HUES64 (cell line): ENCODE measurements around the gene DBN1.
"Not testable (repeated sequence)": the region's sequence is repeated elsewhere in the genome, so short reads cannot be mapped to it uniquely, and the experiment has no call there.

Experiments
- H3K27ac ChIP-seq: 2 replicates; pipeline ENCODE4 v1.7.0; 2013; ENCODE audit warnings: low read depth, low read length, inconsistent platforms
- H3K27me3 ChIP-seq: 2 replicates; pipeline ENCODE4 v1.6.1; 2013; ENCODE audit warnings: mild to moderate bottlenecking, low read length; ENCODE audit not compliant: insufficient read depth
- H3K36me3 ChIP-seq: 2 replicates; pipeline ENCODE4 v1.6.1; 2013; ENCODE audit warnings: mild to moderate bottlenecking, low read length; ENCODE audit not compliant: insufficient read depth
- H3K4me1 ChIP-seq: 2 replicates; pipeline ENCODE4 v1.6.1; 2013; ENCODE audit warnings: mild to moderate bottlenecking, low read length, moderate library complexity; ENCODE audit not compliant: insufficient read depth
- H3K4me3 ChIP-seq: 2 replicates; pipeline ENCODE4 v1.5.1; 2013; ENCODE audit warnings: mild to moderate bottlenecking, low read length, moderate library complexity
- H3K9ac ChIP-seq: 2 replicates; pipeline ENCODE4 v1.6.1; 2013; ENCODE audit warnings: mild to moderate bottlenecking, low read depth, low read length
- H3K9me3 ChIP-seq: 2 replicates; pipeline ENCODE4 v1.6.1; 2013; ENCODE audit warnings: low read depth, low read length; ENCODE audit not compliant: insufficient read depth
- WGBS: fragments of 150-250, 120-280 bp; methylation state at CpG from one replicate; pipeline ENCODE4 v1.1.7; 2013; ENCODE audit warnings: missing lambda C conversion rate; 5-methylcytosine and 5-hydroxymethylcytosine counted together

DBN1 gene

DNA sequence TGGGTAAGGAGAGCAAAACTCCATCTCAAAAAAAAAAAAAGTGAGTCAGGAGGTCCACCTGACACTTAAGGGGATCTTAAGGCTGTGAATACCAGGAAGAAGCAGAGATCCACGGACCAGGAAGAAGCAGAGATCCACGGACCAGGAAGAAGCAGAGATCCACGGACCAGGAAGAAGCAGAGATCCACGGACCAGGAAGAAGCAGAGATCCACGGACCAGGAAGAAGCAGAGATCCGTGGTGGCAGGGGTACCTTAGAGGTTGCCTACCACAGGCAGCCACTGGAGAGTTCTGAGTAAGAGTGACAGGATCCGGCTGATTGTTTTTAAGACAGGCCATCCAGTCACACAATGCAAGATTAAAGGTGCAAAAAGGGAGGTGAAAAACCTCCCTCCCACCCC, 53.0 kb downstream of the DBN1 start:
- WGBS = 86% methylated on average over 7 of the region's 7 CpGs
- not testable (repeated sequence) for H3K4me1 ChIP-seq, H3K9me3 ChIP-seq, H3K27ac ChIP-seq, H3K9ac ChIP-seq, H3K4me3 ChIP-seq, H3K36me3 ChIP-seq, H3K27me3 ChIP-seq

DNA sequence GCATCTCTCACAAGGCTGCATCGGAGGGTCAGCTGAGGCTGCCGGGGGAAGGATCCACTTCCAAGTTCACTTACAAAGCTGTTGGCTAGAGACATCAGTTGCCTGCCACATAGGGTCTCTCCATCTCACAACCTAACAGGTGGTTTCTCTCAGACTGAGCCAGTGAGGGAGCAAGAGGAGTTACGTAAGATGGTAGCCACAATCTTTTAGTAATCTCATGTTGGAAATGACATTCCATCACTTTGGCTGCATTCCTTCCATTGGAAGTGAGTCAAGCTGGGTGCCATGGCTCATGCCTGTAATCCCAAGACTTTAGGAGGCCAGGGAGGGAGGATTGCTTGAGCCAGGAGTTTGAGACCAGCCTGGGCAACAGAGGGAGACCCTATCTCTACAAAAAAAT, 54.4 kb downstream of the DBN1 start:
- Histone ChIP-seq H3K9me3 (no peaks in the 10 kb centered on the region), H3K4me3 (no peak overlapping the region), H3K9ac (no peak overlapping the region), H3K36me3 (no peaks in the 10 kb centered on the region), H3K4me1 (no peaks in the 10 kb centered on the region), H3K27me3 (no peaks in the 10 kb centered on the region), H3K27ac (no peak overlapping the region)
- WGBS = 97% methylated on average over 3 of the region's 3 CpGs

DNA sequence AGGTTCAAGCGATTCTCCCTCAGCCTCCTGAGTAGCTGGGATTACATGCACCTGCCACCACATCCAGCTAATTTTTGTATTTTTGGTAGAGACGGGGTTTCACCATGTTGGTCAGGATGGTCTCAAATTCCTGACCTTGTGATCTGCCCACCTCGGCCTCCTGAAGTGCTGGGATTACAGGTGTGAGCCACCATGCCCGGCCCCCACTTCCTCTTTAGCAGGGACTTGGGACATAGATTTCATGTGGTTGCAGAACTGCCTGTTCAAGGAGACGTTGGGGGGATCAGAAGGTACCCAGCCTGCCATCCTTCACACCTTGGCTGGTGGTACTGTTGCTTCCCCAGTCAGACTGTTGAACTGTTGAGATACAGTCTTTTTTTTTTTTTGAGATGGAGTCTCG, 56.4 kb downstream of the DBN1 start:
- not testable (repeated sequence) for H3K9ac ChIP-seq, H3K9me3 ChIP-seq, H3K36me3 ChIP-seq, H3K27ac ChIP-seq, H3K4me1 ChIP-seq, H3K27me3 ChIP-seq, H3K4me3 ChIP-seq
- 92% methylated on average over 6 of the region's 6 CpGs for WGBS

DNA sequence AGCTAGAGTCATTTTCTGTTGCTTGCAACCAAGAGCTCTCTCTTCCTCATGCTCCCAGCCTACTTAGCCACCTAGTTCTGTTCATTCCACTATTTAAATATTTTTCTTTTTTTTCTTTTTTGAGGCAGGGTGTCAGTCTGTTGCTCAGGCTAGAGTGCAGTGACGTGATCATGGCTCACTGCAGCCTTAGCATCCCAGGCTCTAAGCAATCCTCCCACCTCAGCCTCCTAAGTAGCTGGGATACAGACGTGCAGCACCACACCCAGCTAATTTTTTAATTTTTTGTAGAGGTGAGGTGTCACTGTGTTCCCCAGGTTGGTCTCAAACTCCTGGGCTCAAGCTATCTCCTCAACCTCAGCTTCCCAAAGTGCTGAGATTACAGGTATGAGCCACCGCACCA, 59.0 kb downstream of the DBN1 start:
- Histone ChIP-seq H3K36me3 (no peaks in the 10 kb centered on the region), H3K4me3 (no peak overlapping the region), H3K4me1 (no peaks in the 10 kb centered on the region), H3K9ac (no peak overlapping the region), H3K9me3 (no peaks in the 10 kb centered on the region), H3K27ac (no peak overlapping the region), H3K27me3 (peaks cover under 1% of the 10 kb centered on the region)
- WGBS = 98% methylated on average over 3 of the region's 3 CpGs

DNA sequence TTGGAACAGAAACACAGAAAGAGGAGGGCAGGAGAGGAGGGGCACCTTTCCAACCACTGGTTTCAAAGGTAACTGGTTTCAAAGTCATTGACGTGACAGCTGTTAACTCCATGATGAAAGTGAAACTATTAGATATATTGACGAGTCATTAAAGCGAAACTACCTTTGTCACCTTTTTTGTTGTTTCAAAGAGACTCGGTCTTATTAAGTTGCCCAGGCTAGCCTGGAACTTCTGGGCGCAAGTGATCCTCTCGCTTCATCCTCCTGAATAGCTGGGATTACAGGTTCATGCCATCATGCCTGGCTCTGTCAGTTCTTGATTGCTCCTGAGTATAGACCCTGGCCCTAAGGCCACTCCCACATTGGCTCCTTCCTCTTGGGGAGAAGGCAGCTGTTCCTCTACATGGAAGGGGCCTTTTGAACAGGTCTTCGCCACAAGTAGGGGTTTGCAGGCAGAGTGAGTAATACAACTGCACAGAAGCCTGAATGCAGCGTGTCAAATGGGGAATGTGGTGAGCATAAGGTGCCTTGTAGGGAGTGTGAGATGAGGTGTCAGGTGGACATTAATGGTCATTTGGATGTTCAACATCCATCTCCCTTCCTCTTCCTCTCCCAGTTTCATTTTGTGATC, 60.7 kb downstream of the DBN1 start:
- no peaks in the 10 kb centered on the region for H3K9me3 ChIP-seq
- H3K27ac ChIP-seq = no peak overlapping the region
- no peaks in the 10 kb centered on the region for H3K36me3 ChIP-seq
- 91% methylated on average over 8 of the region's 8 CpGs for WGBS
- H3K27me3 ChIP-seq = peaks cover 11% of the 10 kb centered on the region
- no peak overlapping the region for H3K9ac ChIP-seq
- no peaks in the 10 kb centered on the region for H3K4me1 ChIP-seq
- H3K4me3 ChIP-seq = no peak overlapping the region

DNA sequence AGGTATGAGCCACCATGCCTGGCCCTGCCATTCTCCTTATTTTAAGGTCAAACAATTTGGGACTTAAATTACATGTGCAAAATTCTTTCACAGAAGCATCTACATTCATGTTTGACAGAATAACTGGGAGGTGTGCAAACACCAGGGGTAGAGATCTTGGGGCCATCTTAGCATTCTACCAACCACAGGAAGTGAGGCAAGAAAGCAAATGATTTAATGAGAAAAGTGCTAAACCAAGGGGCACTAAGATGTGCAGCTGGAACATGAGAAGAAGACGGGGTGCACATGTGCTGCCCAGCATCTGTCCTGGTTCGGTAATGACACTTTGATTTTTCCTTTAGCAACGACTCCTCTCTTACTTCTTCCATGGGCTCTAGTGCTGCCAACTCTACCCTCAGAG, 62.9 kb downstream of the DBN1 start:
- Histone ChIP-seq H3K4me1 (no peaks in the 10 kb centered on the region), H3K27me3 (peaks cover 27% of the 10 kb centered on the region), H3K9me3 (no peaks in the 10 kb centered on the region), H3K27ac (no peak overlapping the region), H3K36me3 (no peaks in the 10 kb centered on the region), H3K9ac (no peak overlapping the region), H3K4me3 (no peak overlapping the region)
- 89% methylated on average over 3 of the region's 3 CpGs for WGBS

DNA sequence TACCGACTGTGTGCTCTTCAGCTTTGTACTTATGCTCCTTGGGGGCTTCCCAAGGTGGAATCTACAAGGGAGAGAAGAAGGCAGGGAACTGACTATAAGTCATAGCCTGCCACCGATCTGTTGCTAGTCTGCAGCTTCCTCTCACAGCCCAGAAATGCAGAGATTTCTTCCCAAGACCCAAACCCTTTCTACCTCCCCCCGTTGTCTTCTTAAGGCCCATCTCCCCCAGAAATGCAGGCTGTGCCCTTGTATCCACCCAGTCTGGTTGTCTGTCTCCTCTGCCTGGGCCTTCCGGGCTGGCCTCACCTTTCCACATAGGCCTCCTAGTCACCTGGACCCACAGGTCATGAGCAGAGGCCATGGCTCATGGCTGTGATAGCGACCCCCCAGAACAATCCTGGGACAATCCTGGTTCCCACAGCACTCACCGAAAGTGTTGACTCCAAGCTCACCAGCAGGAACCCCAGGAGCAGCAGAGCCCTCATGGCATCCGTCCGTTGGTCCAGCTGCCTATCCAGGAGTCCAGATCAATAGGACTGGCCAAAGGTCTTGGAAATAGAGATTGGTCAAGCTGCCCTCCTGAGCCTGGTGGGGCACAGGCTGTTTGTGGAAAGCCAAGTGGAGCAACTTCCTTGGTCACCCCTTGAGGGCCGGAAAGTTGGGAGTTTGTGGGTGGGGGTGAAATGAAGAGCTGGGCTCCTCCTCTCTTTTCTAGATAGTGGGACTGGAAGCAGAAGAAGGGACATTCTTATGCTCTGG, 64.2 kb downstream of the DBN1 start, which contains the start of gene F12:
TSS of gene F12 (minus strand) at position 522 of the 759 bp plus-strand sequence. CDS start at position 485, 37 bp downstream.
- H3K9me3 ChIP-seq = no peaks in the 10 kb centered on the region
- no peaks in the 10 kb centered on the region for H3K36me3 ChIP-seq
- peaks cover 40% of the 10 kb centered on the region for H3K27me3 ChIP-seq
- H3K9ac ChIP-seq = no peak within 1 kb of the TSS
- no peaks in the 10 kb centered on the region for H3K4me1 ChIP-seq
- H3K4me3 ChIP-seq = no peak within 1 kb of the TSS
- no peak within 1 kb of the TSS for H3K27ac ChIP-seq
- 90% methylated on average over 9 of the region's 9 CpGs for WGBS
